Measurements from ENCODE around the gene STOM.

- TF ChIP-seq CTCF (IDR thresholded peaks at IDR 0.05): no peak
- TF ChIP-seq EZH2 (IDR thresholded peaks at IDR 0.05; ENCODE audit: borderline replicate concordance, insufficient read depth, low read depth, low read length, poor library complexity, severe bottlenecking): no peak
These were observed 52.1 kb downstream of the STOM start for GRCh38 chr9:121317737-121318630.

All from B cell (primary cell).